Measurements from ENCODE around the gene ABHD13. TPM values are rescaled to one million over a fixed set of nuclear protein-coding genes. Genes with fewer than 3 reads are reported as not detected.
"Not testable (repeated sequence)": the region's sequence is repeated elsewhere in the genome, so short reads cannot be mapped to it uniquely, and the experiment has no call there.

Gene ABHD13
- total RNA-seq, 4 donors from 2014 or later, result 8.1 to 13.4 (median 9.2) TPM

DNA sequence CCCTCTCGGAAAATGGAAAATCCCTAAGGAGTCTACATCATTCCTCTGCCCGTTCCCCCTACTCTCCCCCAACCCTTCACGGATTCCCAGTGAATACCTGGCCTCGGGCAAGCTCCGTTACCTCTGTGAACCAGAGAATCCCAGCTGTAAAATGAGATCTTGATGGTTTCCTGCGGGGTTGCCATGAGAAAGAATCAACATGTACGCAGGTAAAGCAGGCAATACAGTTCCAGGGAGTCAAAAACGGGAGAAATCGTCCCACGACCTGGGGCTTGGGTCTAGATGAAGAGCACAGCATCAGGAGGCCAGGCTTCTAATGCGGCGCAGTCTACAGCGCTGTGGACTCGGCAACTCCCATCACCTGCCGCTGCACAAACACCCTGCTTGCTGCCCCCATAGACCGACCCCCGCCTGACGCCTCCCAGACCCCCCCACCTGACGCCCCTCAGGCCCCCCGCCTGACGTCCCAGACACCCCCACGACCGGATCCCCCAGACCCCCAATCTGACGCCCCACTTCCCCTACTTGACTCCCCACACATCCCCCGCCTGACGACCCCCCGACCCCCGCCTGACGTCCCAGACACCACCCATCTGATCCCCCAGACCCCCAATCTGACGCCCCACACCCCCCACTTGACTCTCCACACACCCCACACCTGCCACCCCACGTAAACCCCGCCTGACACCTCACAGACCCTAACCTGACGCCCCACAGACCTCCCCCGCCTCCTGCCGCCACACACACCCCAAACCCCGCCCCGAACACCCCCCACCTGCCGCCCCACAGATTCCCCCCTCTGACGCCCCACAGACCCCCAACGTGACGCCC lies 3.5 kb upstream of the ABHD13 start:
- H3K4me1 ChIP-seq, result peaks cover 42% of the 10 kb centered on the region
- H3K9me3 ChIP-seq, result no peaks in the 10 kb centered on the region
- H3K27me3 ChIP-seq, result no peaks in the 10 kb centered on the region
- WGBS, result 13% methylated on average over 32 of the region's 41 CpGs
- peak overlapping the region; percentile 54 for H3K4me3 ChIP-seq
- peak; percentile 60 to 77 for DNase-seq (ENCODE audit: low spot score in 2 of 2)
- H3K36me3 ChIP-seq, result peaks cover 15% of the 10 kb centered on the region
- TF ChIP-seq POLR2AphosphoS5 (IDR thresholded peaks at IDR 0.05), result no peak
- no peak for TF ChIP-seq POLR2A (IDR thresholded peaks at IDR 0.05)
- no peak for TF ChIP-seq EP300 (IDR thresholded peaks at IDR 0.05)
- TF ChIP-seq, protein P1, sequence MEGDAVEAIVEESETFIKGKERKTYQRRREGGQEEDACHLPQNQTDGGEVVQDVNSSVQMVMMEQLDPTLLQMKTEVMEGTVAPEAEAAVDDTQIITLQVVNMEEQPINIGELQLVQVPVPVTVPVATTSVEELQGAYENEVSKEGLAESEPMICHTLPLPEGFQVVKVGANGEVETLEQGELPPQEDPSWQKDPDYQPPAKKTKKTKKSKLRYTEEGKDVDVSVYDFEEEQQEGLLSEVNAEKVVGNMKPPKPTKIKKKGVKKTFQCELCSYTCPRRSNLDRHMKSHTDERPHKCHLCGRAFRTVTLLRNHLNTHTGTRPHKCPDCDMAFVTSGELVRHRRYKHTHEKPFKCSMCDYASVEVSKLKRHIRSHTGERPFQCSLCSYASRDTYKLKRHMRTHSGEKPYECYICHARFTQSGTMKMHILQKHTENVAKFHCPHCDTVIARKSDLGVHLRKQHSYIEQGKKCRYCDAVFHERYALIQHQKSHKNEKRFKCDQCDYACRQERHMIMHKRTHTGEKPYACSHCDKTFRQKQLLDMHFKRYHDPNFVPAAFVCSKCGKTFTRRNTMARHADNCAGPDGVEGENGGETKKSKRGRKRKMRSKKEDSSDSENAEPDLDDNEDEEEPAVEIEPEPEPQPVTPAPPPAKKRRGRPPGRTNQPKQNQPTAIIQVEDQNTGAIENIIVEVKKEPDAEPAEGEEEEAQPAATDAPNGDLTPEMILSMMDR (IDR thresholded peaks at IDR 0.05), result no peak
- no peak overlapping the region for H3K27ac ChIP-seq

DNA sequence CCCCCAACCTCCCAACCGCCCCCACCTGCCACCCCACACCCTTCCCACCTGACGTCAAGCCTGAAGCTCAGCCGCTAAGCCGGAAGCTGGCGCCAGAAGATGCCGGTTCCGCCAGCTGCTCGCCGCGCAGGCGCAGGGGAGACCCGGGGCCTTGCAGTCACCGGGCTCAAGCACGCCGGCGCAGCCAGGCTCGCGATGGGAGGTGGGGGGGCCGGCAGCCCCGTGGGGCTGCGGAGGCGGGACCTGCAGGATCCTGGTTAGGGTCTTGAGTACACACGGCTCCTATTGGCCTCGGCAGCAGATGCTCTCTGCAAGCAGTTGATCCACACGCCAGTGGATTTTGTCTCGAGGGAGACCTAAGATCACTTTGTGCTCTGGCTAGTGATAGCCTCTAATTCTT lies 2.8 kb upstream of the ABHD13 start, which contains the start of gene LIG4:
Gene LIG4, minus strand, starts transcription at position 101 of the 400 bp plus-strand sequence. CDS start 4,268 bp downstream, outside the sequence.
- peak within 1 kb of the TSS; percentile 54 for H3K4me3 ChIP-seq
- H3K4me1 ChIP-seq, result peaks cover 50% of the 10 kb centered on the region
- 0% methylated on average over 9 of the region's 26 CpGs for WGBS
- no peaks in the 10 kb centered on the region for H3K9me3 ChIP-seq
- peaks cover 7% of the 10 kb centered on the region for H3K36me3 ChIP-seq
- no peaks in the 10 kb centered on the region for H3K27me3 ChIP-seq
- no peak for TF ChIP-seq POLR2AphosphoS5 (IDR thresholded peaks at IDR 0.05)
- TF ChIP-seq EP300 (IDR thresholded peaks at IDR 0.05), result no peak
- TF ChIP-seq, protein P1 (IDR thresholded peaks at IDR 0.05), result no peak
- TF ChIP-seq POLR2A (IDR thresholded peaks at IDR 0.05), result no peak
- DNase-seq (ENCODE audit: low spot score in 2 of 2), result peak; percentile 91 to 93
- peak within 1 kb of the TSS; percentile 49 for H3K27ac ChIP-seq

DNA sequence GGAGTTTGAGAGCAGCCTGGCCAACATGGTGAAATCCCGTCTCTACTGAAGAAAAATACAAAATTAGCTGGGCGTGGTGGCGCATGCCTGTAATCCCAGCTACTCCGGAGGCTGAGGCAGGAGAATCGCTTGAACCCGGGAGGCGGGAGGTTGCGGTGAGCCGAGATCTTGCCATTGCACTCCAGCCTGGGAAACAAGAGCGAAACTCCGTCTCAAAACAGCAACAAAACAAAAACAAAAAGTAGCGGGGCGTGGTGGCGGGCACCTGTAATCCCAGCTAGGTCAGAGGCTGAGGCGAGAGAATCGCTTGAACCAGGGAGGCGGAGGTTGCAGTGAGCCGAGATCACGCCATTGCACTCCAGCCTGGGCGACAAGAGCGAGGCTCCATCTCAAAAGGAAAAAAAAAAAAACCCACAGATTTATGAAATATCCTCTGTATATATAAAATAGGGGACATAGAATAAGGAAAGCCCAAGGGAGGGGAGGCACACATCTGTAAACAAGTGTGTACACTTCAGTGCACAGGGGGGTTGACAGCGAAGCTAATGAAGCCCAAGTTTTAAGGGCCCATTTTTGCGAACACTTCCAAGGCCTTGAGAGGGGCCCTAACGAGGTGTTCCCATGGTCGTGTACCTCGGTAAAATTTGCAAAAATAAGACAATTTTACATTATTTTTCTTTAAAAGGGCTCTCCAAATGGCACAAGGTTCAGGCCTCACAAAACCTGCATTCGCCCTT lies 717 bp upstream of the ABHD13 start:
- Histone ChIP-seq H3K27ac (peak overlapping the region; percentile 83), H3K4me3 (peak overlapping the region; percentile 67), H3K4me1 (peaks cover 53% of the 10 kb centered on the region)
- WGBS, result 66% methylated on average over 27 of the region's 27 CpGs
- not testable (repeated sequence) for H3K27me3 ChIP-seq; H3K9me3 ChIP-seq; H3K36me3 ChIP-seq; DNase-seq (ENCODE audit: low spot score in 2 of 2)

DNA sequence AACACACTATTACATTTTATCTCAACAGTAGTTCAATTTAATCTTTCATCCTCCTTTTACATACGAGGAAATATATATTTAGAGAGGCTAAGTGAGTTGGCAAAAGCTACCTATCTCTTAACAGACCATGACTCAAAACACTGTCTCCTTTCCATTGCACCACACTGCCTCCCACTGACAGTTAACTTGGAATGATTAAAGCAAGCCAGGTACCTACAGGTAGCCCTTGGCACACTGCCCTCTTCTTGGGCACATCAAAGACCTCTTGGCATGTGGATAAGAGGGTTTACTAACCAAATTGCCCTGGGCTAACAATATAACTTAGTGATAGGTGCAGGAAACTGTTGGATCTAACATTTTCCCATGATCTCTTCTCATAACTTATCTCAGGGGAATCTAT lies 1.8 kb downstream of the ABHD13 start:
- Histone ChIP-seq H3K27ac (no peak overlapping the region), H3K27me3 (no peaks in the 10 kb centered on the region), H3K9me3 (no peaks in the 10 kb centered on the region), H3K4me3 (no peak overlapping the region), H3K4me1 (peaks cover 47% of the 10 kb centered on the region), H3K36me3 (no peaks in the 10 kb centered on the region)
- 25% methylated on average over 1 of the region's 1 CpG for WGBS
- DNase-seq (ENCODE audit: low spot score in 2 of 2), result no peak
- TF ChIP-seq POLR2A (IDR thresholded peaks at IDR 0.05) (no peak), POLR2AphosphoS5 (IDR thresholded peaks at IDR 0.05) (no peak), EP300 (IDR thresholded peaks at IDR 0.05) (no peak)
- TF ChIP-seq, protein P1 (IDR thresholded peaks at IDR 0.05), result no peak

DNA sequence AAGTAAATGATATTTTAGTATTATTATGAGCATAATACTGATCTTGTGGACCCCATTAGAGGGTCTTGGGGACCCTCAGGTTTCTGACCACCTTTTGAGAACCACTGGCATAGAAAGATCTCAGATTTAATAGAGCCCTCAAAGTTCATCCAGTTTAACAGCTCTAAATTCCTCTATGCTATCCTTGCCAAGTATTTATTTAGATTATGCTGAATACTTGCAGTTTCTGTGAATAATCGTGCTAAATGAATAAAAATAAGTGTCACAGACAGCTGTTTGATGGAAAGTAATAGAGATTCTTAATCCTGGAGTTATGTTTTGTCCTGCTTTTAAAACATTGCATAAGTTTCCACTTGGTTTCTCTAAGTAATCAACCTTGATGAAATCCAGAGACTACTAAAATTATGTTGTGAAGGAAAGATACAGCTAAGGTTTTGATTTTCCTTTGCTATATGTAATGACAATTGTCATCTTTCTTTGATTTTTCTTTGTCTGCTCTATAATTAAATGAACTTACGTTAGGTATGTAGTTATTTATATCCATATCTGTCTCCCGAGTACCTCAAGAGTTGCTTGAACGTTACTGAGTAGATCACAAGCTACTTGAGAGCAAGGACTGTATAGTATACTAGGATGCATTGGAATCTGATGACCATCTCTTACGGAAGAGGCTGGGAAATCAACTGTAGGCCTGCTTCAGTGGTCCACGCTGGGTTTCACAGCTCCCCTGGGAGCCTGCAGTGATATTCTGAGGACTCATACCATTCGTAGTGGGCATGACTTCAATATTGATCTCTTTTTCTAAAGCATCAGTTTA lies 5.7 kb downstream of the ABHD13 start:
- Histone ChIP-seq H3K9me3 (no peaks in the 10 kb centered on the region), H3K4me1 (peaks cover 25% of the 10 kb centered on the region), H3K36me3 (no peaks in the 10 kb centered on the region), H3K4me3 (no peak overlapping the region), H3K27me3 (no peaks in the 10 kb centered on the region), H3K27ac (no peak overlapping the region)
- TF ChIP-seq POLR2A (IDR thresholded peaks at IDR 0.05) (no peak), POLR2AphosphoS5 (IDR thresholded peaks at IDR 0.05) (no peak), EP300 (IDR thresholded peaks at IDR 0.05) (no peak)
- TF ChIP-seq, protein P1 (IDR thresholded peaks at IDR 0.05), result no peak
- WGBS, result 82% methylated on average over 7 of the region's 7 CpGs
- DNase-seq (ENCODE audit: low spot score in 2 of 2), result no peak

All from suprapubic skin (tissue), 4 donors.